SK-N-SH treated with all-trans-retinoic acid at 6 μM for 48 hours (cell line): ENCODE results near the gene C1RL.

Experiments
- TF ChIP-seq, protein P1 (sequence below): fragments of 250-450 bp; sonication (Bioruptor Pico); IDR thresholded peaks from 2 replicates; pipeline ENCODE4 v1.5.0; 2020; ENCODE audit warnings: mild to moderate bottlenecking, moderate library complexity
- TF ChIP-seq, protein P2 (sequence below): fragments of 250-450 bp; sonication (Bioruptor Pico); IDR thresholded peaks from 2 replicates; pipeline ENCODE4 v1.8.0; 2020; ENCODE audit warnings: mild to moderate bottlenecking, moderate library complexity, borderline replicate concordance

- TF ChIP-seq, protein P1, sequence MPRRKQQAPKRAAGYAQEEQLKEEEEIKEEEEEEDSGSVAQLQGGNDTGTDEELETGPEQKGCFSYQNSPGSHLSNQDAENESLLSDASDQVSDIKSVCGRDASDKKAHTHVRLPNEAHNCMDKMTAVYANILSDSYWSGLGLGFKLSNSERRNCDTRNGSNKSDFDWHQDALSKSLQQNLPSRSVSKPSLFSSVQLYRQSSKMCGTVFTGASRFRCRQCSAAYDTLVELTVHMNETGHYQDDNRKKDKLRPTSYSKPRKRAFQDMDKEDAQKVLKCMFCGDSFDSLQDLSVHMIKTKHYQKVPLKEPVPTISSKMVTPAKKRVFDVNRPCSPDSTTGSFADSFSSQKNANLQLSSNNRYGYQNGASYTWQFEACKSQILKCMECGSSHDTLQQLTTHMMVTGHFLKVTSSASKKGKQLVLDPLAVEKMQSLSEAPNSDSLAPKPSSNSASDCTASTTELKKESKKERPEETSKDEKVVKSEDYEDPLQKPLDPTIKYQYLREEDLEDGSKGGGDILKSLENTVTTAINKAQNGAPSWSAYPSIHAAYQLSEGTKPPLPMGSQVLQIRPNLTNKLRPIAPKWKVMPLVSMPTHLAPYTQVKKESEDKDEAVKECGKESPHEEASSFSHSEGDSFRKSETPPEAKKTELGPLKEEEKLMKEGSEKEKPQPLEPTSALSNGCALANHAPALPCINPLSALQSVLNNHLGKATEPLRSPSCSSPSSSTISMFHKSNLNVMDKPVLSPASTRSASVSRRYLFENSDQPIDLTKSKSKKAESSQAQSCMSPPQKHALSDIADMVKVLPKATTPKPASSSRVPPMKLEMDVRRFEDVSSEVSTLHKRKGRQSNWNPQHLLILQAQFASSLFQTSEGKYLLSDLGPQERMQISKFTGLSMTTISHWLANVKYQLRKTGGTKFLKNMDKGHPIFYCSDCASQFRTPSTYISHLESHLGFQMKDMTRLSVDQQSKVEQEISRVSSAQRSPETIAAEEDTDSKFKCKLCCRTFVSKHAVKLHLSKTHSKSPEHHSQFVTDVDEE, result no peak
- TF ChIP-seq, protein P2, sequence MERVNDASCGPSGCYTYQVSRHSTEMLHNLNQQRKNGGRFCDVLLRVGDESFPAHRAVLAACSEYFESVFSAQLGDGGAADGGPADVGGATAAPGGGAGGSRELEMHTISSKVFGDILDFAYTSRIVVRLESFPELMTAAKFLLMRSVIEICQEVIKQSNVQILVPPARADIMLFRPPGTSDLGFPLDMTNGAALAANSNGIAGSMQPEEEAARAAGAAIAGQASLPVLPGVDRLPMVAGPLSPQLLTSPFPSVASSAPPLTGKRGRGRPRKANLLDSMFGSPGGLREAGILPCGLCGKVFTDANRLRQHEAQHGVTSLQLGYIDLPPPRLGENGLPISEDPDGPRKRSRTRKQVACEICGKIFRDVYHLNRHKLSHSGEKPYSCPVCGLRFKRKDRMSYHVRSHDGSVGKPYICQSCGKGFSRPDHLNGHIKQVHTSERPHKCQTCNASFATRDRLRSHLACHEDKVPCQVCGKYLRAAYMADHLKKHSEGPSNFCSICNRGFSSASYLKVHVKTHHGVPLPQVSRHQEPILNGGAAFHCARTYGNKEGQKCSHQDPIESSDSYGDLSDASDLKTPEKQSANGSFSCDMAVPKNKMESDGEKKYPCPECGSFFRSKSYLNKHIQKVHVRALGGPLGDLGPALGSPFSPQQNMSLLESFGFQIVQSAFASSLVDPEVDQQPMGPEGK (CRISPR knock-in tag), result no peak
Observed at GRCh38 chr12:7118881-7119280, 9.9 kb upstream of the C1RL start.
